ENCODE data around the gene DSC2.
"Not testable (repeated sequence)": the region's sequence is repeated elsewhere in the genome, so short reads cannot be mapped to it uniquely, and the experiment has no call there.

DNA sequence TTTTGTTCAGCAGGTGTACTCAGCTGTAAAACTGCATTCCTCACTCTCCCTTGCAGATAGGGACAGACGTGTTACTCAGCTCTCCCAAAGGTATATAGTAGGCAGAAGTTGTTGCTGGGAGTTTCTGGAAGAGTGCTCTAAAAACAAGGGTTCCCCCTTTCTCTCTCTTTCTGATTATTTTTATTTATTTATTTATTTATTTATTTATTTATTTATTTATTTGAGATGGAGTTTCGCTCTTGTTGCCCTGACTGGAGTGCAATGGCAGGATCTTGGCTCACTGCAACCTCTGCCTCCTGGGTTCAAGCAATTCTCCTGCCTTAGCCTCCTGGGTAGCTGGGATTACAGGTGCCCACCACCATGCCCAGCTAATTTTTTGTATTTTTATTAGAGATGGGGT, 20.9 kb upstream of the DSC2 start:
- not testable (repeated sequence) for TF ChIP-seq POLR2A (IDR thresholded peaks at IDR 0.05)
- TF ChIP-seq, protein P1, sequence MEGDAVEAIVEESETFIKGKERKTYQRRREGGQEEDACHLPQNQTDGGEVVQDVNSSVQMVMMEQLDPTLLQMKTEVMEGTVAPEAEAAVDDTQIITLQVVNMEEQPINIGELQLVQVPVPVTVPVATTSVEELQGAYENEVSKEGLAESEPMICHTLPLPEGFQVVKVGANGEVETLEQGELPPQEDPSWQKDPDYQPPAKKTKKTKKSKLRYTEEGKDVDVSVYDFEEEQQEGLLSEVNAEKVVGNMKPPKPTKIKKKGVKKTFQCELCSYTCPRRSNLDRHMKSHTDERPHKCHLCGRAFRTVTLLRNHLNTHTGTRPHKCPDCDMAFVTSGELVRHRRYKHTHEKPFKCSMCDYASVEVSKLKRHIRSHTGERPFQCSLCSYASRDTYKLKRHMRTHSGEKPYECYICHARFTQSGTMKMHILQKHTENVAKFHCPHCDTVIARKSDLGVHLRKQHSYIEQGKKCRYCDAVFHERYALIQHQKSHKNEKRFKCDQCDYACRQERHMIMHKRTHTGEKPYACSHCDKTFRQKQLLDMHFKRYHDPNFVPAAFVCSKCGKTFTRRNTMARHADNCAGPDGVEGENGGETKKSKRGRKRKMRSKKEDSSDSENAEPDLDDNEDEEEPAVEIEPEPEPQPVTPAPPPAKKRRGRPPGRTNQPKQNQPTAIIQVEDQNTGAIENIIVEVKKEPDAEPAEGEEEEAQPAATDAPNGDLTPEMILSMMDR (IDR thresholded peaks at IDR 0.05), result not testable (repeated sequence)

All from uterus (tissue), 2 donors.